NCI-H774 (cell line): ENCODE measurements around the gene IL26.
"Not testable (repeated sequence)": the region's sequence is repeated elsewhere in the genome, so short reads cannot be mapped to it uniquely, and the experiment has no call there.

Experiments
- DNase-seq: peaks from one replicate; lab custom pipeline; 2025; lab: John Stamatoyannopoulos, UW

The IL26 gene

DNA sequence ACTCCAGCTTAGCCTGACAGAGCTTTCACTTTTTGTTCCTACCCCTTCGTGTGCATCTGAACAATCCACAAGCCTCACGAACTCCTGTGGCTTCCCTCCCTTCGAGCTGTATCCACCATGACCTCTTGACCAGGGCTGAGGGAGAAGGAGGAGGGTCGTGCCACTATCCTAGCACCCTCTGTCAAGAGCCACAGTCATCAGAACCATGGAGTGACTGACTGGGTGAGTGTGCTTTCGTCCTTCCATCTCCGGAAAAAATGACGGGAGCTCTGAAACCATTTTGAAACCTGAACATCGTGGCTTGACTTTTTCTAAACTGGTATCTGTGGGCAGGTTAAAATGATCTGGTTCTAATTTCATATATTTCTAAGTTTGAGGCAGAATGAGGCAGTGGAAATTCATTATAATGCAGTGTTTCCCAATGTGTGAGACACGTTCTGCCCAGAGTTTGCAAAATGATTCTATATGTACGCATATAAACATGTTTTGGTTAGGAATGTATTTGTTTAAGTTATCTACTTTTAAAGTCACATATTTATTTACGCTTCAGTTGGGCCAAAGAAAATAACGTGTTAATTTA, 27.0 kb downstream of the IL26 start:
- no peak for DNase-seq

DNA sequence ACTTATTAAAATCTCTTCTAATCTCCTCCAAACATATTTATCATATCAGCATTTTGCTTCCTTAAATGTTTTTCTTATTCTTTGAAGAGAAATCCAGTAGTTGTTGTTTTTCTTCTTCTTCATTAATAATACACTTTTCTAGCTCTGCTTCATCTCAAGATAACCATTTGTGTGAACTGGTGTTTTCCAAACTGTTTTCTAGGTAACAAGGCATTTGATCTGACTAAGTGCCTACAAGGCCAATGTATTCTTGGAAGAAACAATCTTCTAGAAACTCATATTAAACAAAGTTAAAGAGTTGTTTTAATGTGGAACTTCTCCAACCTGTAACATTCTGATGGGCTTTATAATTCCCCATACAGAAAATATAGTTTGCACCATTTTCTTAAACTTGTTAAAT, 35.3 kb downstream of the IL26 start:
- no peak for DNase-seq

DNA sequence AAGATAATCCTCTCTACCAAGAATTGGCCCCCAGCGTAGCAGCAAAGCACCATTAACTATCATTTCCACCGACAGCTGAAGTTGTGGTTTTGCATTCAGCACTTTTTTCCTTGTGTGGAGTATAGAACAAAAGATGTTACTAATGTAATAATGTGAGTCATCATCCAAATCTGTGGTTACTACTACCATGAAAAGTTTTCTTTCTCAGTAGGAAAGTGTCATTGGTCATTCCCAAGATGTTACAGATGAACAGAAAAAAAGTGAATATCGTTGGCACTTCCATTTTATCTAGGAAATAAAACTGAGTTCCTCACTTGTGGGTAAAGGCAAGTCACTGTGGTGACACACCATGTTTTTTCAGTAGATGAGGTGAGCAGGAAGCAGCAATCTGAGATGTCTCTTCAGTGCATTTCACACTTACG, 35.8 kb downstream of the IL26 start:
- no peak for DNase-seq

DNA sequence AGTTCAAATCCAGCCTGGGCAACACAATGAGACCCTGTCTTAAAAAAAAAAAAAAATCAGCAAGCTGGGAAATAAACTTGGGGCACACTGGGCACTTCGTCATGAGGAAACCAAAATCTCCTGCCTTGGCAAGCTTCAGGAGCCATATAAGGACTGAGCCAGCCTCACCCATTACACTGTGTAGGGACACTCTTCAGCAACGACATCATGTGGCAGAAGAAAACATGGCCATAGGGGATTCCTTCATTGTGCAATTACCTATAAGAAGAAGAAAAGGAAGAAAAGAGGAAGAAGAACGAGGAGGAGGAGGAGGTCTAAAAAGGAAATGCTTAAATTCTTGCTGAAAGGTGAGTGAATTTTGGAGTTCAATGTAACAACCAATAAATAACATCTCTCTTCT, 40.0 kb downstream of the IL26 start:
- no peak for DNase-seq

DNA sequence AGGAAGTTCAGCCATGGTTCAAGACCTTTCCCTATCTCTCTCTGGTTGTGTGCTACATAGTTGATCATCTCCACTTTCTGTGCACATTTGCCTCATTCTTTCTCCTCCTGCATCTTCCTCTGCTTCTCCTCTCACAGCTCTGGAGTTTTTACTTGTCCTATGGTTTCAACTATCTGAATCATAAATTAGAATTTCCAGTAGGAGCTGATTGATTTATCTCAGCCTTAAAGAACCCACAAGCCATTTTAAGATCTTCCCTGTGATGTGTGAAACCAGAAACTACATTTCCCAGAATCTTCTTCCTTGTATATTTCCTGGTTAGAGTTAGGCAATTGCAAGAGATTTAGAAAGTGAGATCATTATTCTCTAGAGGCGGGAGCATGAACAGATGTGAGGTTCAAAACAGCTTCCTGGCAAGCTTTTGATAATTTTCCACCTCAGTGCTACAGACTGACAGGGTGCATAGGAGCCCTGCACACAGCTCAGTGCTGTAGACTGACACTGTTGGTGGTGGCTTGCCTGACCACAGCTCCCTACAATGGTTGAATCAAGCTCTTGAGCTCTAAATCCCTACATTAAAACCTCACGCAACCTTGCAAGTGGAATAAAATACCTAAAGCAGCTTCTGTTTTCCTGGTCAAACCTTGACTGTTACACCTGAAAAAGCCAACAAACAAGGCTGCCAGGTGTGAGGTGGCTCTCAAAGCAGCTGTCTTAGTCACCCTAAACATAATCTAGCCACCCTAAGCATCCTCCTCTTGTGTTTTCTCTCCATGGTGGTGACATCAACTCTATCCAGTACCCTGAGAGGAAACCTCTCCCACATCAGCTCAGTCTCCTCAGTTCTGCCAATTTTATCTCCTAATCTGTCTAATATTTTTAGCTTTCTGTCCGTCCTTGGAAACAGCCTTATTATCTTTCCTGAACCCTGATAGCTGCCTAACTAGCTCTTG, 44.5 kb downstream of the IL26 start:
- peak; percentile 14 for DNase-seq

DNA sequence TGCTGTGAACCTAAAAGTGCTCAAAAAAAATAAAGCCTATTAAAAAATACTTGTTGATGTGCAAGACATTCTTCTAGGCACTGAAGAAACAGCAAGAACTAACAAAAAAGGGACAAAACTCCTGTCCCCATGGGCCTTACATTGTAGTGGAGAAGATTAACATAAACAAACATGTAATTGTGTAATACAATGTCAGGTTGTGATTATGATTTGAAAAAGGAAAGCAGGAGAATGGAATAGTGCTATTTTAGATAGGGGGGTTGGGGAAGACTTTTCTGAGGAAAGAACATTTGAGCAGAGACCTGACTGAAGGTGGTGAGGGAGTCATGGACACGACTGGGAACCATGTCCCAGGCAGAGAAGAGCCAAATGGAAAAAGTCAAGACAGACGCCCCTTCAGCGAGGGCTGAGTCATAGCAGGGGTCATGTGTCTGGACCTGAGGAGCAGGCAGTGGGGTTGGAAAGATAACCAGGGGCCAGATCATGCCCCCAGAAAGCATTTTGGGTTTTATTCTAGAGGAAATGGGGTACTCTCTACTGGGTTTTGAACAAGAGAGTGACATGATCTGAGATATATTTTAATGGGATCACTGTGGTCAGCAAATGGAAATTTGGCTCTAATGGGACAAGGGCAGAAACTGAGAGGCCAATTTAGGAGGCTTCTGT, 46.7 kb downstream of the IL26 start:
- DNase-seq: no peak

DNA sequence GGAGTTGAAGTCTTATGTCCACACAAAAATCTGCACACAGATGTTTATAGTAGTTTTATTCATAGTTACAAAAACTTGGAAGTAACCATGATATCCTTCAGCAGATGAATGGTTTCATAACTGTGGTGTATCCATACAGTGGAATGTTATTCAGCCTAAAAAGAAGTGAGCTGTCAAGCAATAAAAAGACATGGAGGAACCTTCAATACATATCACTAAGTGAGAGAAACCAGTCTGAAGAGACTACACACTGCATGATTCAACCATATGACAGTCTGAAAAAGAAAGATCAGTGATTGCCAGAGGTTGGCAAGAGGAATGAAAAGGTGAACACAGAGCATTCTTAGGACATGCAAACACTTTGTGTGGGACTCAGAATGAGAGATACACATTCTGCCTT, 47.4 kb downstream of the IL26 start:
- no peak for DNase-seq

DNA sequence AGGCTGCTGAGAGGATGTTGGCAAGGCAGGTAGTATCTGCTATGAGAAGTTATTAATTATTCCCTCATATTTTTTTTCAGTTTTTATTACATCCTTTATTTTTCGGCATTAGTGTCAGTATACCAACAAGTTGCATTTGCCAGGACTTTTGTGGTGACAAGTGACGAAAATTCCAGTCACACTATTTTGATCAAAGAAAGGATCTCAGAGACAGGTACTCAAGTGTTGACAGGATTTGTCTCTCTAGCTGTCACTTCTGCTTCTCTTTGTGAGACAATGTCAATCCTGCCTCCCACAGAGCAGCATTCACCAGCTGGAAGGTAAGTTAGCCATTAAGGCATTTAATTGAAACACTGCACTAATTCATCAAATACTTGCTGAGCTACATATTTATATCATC, 48.0 kb downstream of the IL26 start:
- DNase-seq: no peak

DNA sequence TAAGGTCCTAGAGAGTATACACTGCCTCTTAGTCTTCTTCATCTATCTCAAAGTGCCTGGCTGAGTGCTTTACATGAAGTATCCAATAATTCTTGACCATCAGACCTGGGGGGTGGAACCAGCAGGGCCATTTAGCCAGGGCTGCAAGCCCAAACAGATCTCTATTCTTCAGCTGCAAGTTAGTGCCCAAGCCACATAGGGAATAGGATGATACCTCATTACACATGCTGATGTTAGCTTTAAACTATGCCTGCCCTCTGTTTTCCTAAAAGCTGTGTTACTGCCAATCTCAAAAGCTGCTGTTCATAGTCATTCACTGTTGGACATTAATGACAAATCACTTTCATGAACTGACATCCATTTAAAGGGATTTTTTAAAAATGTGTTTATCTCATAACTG, 49.4 kb downstream of the IL26 start:
- DNase-seq: no peak

DNA sequence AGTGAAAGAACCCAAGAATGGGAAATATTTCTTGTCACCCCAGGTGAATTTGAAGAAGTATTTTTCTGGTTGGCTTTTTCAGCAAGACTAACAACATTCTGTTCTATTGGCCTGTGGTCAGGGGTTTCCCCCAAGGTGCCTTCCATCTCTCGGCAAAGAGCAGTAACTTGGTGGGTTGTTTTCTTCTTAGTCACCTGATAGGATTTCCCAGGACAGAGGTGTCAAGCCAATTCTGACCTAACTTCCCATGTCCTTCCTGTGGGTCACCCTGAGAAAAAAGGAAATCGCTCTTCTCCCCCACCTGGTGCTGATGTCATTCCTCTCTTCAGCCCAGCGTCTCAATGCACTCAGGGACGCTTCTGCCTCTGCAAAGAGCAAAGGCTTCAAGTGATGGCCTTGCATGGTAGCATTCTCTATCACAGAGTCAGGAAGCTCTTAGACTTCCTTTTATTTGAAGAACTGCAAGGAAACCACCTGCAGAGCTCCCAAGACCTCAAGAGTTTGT, 50.0 kb downstream of the IL26 start:
- no peak for DNase-seq

DNA sequence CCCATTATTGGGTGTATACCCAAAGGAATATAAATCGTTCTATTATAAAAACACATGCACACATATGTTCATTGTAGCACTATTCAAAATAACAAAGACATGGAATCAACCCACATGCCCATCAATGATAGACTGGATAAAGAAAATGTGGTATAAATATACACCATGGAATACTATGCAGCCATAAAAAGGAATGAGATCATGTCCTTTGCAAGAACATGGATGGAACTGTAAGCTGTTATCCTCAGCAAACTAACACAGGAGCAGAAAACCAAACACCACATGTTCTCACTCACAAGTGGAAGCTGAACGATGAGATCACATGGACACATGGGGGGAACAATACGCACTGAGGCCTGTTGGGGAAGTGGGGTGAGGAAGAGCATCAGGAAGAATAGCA, 50.8 kb downstream of the IL26 start:
- not testable (repeated sequence) for DNase-seq

DNA sequence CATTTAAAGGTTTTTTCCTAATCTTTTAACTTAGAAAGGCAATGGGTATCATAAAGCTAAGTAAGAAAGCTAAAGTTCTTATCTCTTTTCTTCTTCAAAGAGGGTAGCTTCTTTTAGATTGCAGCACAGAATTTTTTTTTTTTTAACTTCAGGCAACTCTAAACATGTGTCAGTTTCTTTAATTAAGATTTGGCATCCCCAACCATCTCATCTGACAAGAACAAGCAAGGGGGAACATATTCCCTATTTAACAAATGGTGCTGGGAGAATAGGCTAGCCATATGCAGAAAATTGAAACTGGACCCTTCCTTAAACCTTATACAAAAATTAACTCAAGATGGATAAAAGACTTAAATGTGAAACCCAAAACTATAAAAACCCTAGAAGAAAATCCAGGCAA, 51.8 kb downstream of the IL26 start:
- DNase-seq: no peak

DNA sequence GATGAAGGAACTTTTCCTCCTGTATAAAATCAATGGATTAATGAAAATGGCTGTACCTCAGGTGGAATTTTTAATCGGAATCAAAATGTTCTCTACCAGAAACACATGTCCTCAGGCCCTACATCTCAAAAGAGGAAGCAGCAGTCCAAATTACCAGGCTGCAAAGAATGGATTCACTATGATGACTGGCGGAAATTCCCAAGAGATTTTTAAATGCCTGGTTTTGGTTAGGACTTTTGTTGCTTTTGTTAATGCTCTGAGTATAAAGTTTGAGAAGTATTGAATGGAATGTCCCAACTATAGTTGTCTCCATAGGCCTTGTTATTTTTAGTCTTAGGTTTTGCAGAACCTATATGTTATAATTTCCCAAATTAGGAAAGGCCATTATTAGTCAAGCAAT, 54.9 kb downstream of the IL26 start:
- no peak for DNase-seq

DNA sequence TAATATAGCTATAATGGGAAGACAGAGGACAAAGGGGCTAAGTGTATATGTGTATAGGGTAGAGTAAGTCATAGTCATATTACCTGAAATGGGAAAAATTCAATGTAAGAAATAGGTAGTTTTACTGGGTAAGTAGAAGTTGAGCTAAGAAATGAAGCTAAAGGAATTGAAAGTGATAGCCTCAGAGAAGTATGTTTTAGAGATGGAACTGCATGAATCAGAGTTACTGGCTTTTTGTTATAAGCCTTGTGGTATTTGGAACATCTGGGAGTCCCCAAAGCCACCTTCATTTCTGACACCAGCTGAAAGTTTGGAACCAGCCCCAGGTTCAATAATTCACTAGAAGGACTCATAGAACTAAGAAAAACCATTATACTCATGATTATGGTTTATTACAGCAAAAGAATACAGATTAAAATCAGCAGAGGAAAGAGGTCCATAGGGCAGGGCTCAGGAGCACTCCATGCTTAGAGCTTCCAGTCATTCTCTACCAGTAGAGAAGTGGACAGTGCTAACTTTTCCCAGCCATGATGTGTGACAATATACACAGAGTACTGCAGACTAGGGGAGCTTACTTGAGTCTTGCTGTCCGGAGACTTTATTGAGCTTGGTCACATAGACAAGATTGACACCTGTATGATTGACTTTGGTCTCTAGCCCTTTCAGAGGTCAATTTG, 56.3 kb downstream of the IL26 start:
- no peak for DNase-seq

DNA sequence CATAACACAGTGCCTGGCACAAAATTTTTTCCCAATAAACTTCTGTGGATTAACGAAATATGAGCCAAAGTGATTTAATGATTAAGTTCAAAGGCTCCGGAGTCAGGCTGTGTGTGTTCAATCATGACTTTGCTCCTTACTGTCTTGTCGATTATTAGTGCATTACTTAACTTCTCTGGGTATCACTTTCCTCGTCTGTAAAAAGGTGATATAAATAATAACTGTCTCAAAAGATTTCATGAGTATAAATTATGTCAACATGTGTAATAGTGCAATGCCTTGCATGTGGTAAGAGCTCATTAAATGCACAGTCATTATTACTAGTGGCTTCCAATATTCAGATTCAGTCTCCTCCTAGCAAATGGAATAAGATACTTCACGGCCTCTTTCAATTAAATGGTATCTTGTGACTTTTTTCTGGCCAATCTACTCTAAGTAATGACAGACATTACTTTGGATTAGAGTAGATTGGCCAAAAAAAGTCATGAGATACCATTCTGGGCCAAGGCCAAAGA, 59.2 kb downstream of the IL26 start:
- no peak for DNase-seq

DNA sequence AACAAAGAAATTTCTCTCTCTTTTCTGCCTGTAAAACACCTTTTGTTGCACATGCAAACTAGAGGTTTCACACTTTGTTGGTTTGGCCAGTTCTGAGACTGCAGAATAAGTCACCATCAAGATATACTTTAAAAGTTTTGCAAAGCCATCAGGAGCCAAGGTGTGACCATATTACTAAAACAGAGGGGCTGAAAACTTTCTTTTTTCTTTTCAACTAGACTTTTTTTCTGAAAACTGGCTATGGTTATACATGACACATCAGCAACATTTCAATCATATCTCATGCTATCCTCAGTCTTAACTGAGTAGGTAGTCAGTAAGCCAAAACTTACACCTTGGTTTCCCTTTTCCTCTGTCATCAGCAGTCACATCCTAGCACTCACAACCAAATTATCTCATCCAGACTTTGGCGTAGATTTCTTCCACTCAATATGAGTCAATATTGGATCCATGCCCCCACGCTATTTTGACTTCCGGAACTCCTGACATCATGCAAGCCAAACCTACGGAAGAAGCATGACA, 62.0 kb downstream of the IL26 start:
- no peak for DNase-seq

DNA sequence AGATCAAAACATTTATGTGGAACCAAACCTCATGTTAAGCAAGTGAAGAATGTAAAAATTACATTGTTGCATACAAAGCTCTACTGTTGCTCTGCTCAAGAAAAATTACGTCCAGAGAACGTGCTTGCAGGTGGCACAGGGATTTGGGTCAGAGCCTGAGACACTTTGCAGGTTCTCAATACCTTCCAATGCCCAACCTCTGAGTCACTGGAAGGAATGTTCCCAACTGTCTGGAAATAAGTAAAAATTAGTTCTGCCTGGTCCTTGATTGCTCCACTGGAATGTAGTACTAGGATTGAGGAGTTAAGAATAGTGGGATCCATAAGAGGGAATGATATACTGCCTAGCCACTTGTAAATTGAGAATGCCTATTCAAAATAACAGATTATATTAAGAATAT, 63.2 kb downstream of the IL26 start:
- no peak for DNase-seq

DNA sequence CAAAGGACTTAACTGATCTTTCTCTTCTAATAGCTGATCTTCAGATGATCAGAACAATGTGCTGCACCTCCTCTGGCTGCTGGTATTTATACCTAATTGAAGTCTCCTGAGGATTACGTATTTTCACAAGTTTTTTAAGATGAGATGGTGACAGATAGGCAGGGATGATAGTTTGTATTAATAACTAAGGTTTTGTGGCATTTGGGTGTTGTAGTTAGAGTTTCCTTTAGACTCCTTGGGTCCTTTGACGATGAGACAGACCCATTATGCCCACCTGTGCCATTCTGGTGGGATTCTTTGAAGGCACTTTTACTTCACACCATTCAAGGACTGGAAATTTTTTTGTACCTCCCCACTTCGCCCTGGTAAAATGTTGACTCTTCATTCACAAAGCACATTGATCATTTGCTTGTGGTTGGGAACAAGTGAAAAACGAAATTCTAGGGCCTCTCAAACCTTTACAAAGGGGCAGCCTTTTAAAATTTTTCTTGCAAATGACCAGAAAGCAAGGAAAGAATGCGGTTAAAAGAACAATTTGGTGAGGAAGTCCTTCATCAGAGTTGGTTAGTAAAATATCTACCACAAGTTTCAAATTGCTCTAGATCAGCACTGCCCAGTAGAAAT, 65.8 kb downstream of the IL26 start, which contains the start of gene IFNG:
TSS of gene IFNG (minus strand) at position 60 of the 624 bp plus-strand sequence. CDS start 125 bp downstream, outside the sequence.
- DNase-seq: no peak

DNA sequence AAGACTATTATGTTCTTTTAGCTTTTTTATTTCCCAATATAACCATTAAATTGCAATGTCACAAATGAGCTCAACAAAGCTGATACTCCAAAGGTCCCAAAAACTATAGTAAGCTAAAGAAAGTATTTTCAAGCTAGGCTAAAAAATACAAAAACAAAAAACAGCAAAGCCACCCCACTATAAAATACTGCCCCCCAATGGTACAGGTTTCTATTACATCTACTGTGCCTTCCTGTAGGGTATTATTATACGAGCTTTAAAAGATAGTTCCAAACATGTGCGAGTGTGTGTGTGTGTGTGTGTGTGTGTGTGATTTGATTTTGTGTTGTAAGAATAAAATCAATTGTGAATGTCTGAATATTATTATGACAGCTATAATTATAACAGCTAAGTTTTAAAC, 67.2 kb downstream of the IL26 start:
- no peak for DNase-seq

DNA sequence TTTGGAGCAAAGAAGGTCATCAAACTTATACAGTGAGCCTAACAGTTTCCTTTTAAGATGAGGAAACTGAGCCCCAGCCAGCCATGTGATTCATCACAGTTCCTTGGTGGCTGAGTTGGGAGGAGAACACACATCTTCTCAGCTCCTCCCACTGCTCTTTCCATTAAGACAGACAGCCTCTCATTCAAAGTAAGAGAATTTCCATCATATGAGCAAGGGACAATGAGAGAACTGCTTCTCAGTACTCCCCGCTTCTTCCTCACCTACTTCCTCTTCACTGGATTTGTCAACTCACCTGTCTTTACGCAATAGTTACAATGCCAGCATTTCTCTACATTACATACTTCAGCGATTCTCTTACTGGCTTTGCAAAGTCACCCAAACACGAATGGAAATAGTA, 68.2 kb downstream of the IL26 start:
- DNase-seq: no peak

DNA sequence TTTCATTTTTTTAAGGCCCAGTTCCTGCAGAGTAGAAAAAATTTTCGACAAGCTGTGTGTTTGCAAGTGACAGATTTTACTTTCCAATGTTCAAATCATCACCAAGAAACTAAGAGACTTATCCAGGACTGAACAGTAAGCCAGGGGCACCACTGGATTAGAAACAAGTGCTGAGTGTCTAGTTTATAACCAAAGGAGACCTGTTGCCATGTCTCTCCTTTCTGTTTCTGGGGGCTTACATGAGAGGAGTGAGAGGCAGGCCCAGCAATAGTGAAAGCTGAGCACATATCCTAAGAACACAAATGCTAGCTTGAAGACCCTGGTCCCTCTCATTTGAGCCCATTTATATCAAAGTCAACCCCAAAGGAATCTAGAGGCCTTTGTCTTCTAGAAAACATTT, 69.0 kb downstream of the IL26 start:
- no peak for DNase-seq
